Measurements from ENCODE around the gene ITPR1.

Gene ITPR1

DNA sequence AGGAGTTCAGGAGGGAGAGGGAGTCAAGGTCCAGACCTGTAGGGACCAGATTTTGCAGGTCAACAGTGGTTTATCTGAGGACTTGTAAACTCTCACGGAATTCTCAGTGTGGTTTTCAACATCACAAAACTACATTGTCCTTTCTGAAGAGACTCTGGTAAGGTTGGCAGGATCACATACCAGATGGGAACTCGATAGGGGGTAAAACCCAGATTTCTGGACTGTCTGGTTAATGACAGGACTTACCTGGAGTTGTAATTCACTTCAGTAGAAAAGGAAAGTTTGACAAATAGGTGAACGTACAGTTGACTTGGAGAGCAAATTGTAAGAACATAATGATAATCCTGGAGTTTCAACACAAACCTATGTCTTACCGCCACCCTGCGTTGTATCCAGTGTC is 5.3 kb downstream of the ITPR1 start:
- no peak overlapping the region for H3K27ac ChIP-seq (ENCODE audit: insufficient read depth, low read length, poor library complexity, severe bottlenecking)
- peaks cover 13% of the 10 kb centered on the region for H3K4me1 ChIP-seq (ENCODE audit: control insufficient read depth, insufficient read depth, low read length, poor library complexity, severe bottlenecking)

DNA sequence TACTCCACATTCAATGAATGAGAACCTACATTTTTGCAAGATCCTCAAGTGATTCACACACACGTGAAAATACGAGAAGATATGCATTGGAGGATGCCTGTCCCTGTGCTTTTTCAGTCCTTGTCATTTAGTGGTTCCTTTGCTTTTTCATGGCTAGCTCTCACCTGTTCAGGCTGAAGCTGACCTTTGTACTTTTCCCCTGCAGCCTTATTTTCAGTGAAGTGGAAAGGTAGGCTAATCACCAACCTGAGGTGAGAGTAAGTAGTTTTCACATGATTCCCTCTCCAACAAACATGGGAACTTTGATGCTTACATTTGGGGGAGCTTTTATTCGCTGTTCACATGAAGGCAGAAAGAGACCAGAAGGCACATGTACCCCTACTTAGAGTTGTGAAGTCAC is 8.3 kb downstream of the ITPR1 start:
- H3K4me3 ChIP-seq (ENCODE audit: insufficient read depth, low read depth, low read length, poor library complexity, severe bottlenecking), result no peak overlapping the region
- DNase-seq, result no peak
- no peak overlapping the region for H3K27ac ChIP-seq (ENCODE audit: insufficient read depth, low read length, poor library complexity, severe bottlenecking)
- H3K9me3 ChIP-seq (ENCODE audit: control insufficient read depth, low read length), result no peaks in the 10 kb centered on the region
- H3K36me3 ChIP-seq (ENCODE audit: control insufficient read depth, insufficient read depth, low read length), result peaks cover 17% of the 10 kb centered on the region
- H3K4me1 ChIP-seq (ENCODE audit: control insufficient read depth, insufficient read depth, low read length, poor library complexity, severe bottlenecking), result no peaks in the 10 kb centered on the region
- no peaks in the 10 kb centered on the region for H3K27me3 ChIP-seq (replicated peaks; ENCODE audit: control insufficient read depth, insufficient read depth, low read length, poor library complexity, severe bottlenecking)

More for the DNA sequence above, 5.3 kb downstream of the ITPR1 start:
- Histone ChIP-seq H3K4me3 (ENCODE audit: insufficient read depth, low read depth, low read length, poor library complexity, severe bottlenecking) (no peak overlapping the region), H3K36me3 (ENCODE audit: control insufficient read depth, insufficient read depth, low read length) (peaks cover 17% of the 10 kb centered on the region), H3K27me3 (replicated peaks; ENCODE audit: control insufficient read depth, insufficient read depth, low read length, poor library complexity, severe bottlenecking) (no peaks in the 10 kb centered on the region), H3K9me3 (ENCODE audit: control insufficient read depth, low read length) (no peaks in the 10 kb centered on the region)
- no peak for DNase-seq

DNA sequence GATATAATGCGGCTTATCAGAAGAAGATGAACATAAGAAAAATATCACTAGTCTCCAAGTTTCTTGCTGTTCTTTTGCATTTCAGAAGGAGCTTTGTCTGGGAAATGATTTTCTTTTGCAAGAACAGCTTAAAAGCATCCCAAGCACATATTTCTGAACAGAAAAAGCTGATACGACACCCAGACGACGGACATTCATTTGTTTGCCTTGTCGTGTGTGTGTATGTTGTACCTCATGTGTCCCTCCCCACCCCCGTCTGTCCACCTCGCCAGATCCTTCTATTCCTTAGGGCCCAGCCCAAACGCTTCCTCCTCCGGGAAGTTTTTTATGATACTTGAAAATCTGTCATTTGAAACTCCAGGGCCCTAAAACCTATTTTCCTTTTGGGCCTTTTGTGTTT is 8.8 kb downstream of the ITPR1 start:
- H3K27ac ChIP-seq (ENCODE audit: insufficient read depth, low read length, poor library complexity, severe bottlenecking), result no peak overlapping the region
- no peak overlapping the region for H3K4me3 ChIP-seq (ENCODE audit: insufficient read depth, low read depth, low read length, poor library complexity, severe bottlenecking)
- peaks cover 17% of the 10 kb centered on the region for H3K36me3 ChIP-seq (ENCODE audit: control insufficient read depth, insufficient read depth, low read length)
- DNase-seq, result no peak
- H3K27me3 ChIP-seq (replicated peaks; ENCODE audit: control insufficient read depth, insufficient read depth, low read length, poor library complexity, severe bottlenecking), result no peaks in the 10 kb centered on the region
- no peaks in the 10 kb centered on the region for H3K4me1 ChIP-seq (ENCODE audit: control insufficient read depth, insufficient read depth, low read length, poor library complexity, severe bottlenecking)
- no peaks in the 10 kb centered on the region for H3K9me3 ChIP-seq (ENCODE audit: control insufficient read depth, low read length)

DNA sequence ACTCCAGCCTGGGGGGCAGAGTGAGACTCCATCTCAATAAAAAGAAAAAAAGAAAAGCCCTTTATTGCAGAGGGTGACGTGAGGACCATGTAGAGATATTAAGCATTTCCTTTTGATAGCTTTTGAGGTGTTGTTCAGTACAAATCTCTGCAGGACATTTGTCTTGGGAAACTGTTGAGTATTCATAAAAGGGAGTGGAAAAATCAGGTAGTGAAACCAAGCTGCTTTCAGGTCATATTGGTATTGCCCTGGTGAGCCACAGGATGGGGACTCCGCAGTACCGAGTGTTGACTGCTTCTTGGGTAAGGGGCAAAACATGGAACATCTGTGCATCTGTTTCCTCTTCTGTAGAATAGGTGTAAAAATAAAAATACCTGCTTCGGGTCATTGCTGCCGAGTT is 9.9 kb downstream of the ITPR1 start:
- H3K4me1 ChIP-seq (ENCODE audit: control insufficient read depth, insufficient read depth, low read length, poor library complexity, severe bottlenecking), result no peaks in the 10 kb centered on the region
- H3K27ac ChIP-seq (ENCODE audit: insufficient read depth, low read length, poor library complexity, severe bottlenecking), result no peak overlapping the region
- peaks cover 17% of the 10 kb centered on the region for H3K36me3 ChIP-seq (ENCODE audit: control insufficient read depth, insufficient read depth, low read length)
- DNase-seq, result no peak
- H3K27me3 ChIP-seq (replicated peaks; ENCODE audit: control insufficient read depth, insufficient read depth, low read length, poor library complexity, severe bottlenecking), result no peaks in the 10 kb centered on the region
- no peak overlapping the region for H3K4me3 ChIP-seq (ENCODE audit: insufficient read depth, low read depth, low read length, poor library complexity, severe bottlenecking)
- no peaks in the 10 kb centered on the region for H3K9me3 ChIP-seq (ENCODE audit: control insufficient read depth, low read length)

DNA sequence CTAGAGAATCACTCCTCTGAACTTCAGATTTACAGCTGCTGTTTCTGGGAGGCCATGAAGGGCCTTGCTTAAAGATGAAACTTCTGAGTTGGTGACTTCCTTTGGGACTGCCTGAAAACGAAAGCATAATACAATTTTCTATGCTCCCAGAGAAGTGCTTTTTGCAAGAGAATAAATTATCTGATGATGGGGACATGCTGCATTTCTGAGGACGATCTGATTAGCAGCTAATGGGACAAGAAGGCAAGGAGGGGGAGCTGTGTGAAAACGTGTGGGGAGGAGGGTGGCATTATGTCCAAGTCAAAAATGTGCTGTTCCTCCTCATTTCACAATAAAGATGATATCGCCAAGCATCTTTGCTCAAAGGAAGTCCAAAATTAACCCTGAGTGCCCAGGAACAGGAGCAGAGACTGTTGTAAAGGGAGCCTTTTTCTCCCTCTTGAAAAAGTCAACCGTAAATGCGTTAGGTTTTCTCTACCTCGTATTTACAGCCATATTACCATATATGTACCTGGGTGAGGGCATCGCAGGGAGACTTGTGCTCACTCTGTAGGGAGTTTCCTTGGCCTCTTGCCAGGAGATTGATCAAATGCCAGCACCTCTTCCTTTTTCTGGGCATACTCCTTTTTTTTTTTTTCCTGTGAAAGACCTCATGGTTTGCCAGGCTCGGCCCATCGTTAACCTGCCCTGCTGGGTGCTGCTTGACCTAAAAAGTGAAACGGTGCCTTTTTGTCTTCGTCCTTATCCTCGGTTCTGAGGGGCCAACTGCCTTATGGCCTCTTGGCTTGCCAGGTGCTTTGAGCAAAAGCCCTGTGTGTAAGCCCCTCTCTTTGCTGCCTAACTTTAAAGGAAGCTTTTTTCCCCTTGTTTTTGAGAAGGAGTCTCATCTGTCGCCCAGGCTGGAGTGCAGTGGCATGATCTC is 11.5 kb downstream of the ITPR1 start:
- peak overlapping the region; percentile 46 for H3K4me3 ChIP-seq (ENCODE audit: insufficient read depth, low read depth, low read length, poor library complexity, severe bottlenecking)
- peak in 1 of 3 donors; percentile 27 for DNase-seq
- H3K27ac ChIP-seq (ENCODE audit: insufficient read depth, low read length, poor library complexity, severe bottlenecking), result peak overlapping the region; percentile 73
- peaks cover 9% of the 10 kb centered on the region for H3K36me3 ChIP-seq (ENCODE audit: control insufficient read depth, insufficient read depth, low read length)
- no peaks in the 10 kb centered on the region for H3K27me3 ChIP-seq (replicated peaks; ENCODE audit: control insufficient read depth, insufficient read depth, low read length, poor library complexity, severe bottlenecking)
- no peaks in the 10 kb centered on the region for H3K9me3 ChIP-seq (ENCODE audit: control insufficient read depth, low read length)
- no peaks in the 10 kb centered on the region for H3K4me1 ChIP-seq (ENCODE audit: control insufficient read depth, insufficient read depth, low read length, poor library complexity, severe bottlenecking)

DNA sequence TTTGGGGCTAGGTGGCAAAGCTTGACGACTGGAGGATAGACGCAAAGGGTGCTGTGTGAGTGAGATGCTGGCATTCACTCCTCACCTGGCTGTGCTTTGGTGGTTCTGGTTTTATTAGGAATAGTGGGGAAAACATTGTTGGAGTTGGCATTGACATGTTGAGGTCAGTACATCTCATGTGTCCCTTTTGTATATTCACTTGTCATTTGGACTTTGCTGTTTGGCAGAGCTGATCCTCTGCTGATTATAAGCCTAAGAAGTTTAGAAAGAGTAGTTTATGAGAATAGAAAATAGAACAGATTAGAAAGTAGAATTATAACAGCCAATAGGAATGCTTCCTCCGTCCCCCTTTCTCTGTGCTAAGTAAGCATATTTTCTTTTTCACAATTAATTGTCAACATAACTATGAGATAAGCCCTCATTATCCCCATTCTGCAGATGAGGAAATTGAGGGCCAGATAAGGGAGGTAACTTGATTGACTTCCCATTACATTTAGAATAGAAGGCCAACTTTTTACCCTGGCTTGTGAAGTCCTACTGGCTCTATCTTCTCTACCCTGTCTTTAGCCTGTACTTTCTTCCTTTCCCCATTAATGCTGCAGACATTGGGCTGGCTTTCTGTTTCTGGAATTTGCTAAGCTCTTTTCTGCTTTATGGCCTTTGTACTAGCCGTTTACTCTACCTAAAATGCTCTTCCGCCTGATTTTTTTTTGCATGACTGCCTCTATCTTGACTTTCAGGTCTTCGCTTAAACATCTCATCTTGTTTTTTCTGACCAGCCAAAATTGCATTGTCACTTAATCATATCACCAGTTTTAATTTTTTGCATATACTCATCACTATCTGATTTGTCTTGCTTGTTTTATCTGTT is 12.8 kb downstream of the ITPR1 start:
- Histone ChIP-seq H3K27me3 (replicated peaks; ENCODE audit: control insufficient read depth, insufficient read depth, low read length, poor library complexity, severe bottlenecking) (no peaks in the 10 kb centered on the region), H3K27ac (ENCODE audit: insufficient read depth, low read length, poor library complexity, severe bottlenecking) (no peak overlapping the region), H3K4me1 (ENCODE audit: control insufficient read depth, insufficient read depth, low read length, poor library complexity, severe bottlenecking) (no peaks in the 10 kb centered on the region), H3K36me3 (ENCODE audit: control insufficient read depth, insufficient read depth, low read length) (peaks cover 4% of the 10 kb centered on the region), H3K4me3 (ENCODE audit: insufficient read depth, low read depth, low read length, poor library complexity, severe bottlenecking) (no peak overlapping the region), H3K9me3 (ENCODE audit: control insufficient read depth, low read length) (no peaks in the 10 kb centered on the region)
- no peak for DNase-seq

DNA sequence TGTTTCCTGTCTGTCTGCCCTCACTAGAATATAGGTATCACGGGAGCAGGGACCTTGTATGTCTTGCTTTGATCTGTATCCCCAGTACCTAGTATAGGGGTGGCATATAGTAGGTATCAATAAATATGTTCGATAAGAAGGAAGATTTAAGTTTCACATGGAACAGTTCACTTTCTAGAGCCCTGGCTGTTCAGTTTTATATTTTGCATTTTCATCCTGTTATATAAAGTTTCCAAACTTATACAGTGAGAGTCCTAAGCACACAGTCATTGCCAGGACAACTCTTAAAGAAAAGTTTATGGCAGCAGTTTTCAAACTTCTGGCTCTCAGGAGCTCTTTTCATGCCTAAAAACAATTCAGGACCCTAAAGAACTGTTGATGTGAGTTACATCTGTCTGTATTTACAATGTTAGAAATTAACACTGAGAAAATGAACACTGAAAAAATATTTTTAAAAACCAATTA is 13.4 kb downstream of the ITPR1 start:
- Histone ChIP-seq H3K4me1 (ENCODE audit: control insufficient read depth, insufficient read depth, low read length, poor library complexity, severe bottlenecking) (no peaks in the 10 kb centered on the region), H3K9me3 (ENCODE audit: control insufficient read depth, low read length) (no peaks in the 10 kb centered on the region), H3K27ac (ENCODE audit: insufficient read depth, low read length, poor library complexity, severe bottlenecking) (no peak overlapping the region), H3K27me3 (replicated peaks; ENCODE audit: control insufficient read depth, insufficient read depth, low read length, poor library complexity, severe bottlenecking) (no peaks in the 10 kb centered on the region), H3K4me3 (ENCODE audit: insufficient read depth, low read depth, low read length, poor library complexity, severe bottlenecking) (no peak overlapping the region), H3K36me3 (ENCODE audit: control insufficient read depth, insufficient read depth, low read length) (no peaks in the 10 kb centered on the region)
- DNase-seq, result no peak

DNA sequence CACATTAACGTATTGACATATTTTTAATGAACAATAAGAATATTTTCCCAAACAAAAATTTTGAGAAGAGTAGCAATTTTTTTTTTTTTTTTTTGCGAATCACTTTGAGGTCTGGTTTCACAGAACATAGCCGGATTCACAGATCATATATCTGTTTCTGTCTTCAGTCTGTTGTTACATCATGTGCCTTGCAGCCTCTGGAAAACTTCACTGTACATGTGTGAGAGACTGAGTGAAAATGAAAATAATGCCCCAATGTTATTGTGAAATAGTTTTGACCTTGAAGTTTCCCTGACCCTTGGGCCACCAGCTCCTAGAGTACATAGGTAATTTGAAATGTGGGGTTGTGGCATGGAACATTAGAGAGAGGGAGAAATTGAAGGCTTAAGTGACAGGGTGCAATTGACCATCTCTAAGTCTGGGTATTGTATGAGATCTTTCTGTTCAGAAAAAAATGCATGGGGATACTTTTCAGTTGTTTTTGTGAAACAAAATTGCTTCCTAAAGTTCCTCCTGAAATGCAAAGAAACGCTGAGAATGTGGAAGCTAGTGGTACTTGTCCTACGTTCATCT is 14.0 kb downstream of the ITPR1 start:
- Histone ChIP-seq H3K4me3 (ENCODE audit: insufficient read depth, low read depth, low read length, poor library complexity, severe bottlenecking) (no peak overlapping the region), H3K27me3 (replicated peaks; ENCODE audit: control insufficient read depth, insufficient read depth, low read length, poor library complexity, severe bottlenecking) (no peaks in the 10 kb centered on the region), H3K4me1 (ENCODE audit: control insufficient read depth, insufficient read depth, low read length, poor library complexity, severe bottlenecking) (no peaks in the 10 kb centered on the region), H3K27ac (ENCODE audit: insufficient read depth, low read length, poor library complexity, severe bottlenecking) (no peak overlapping the region), H3K36me3 (ENCODE audit: control insufficient read depth, insufficient read depth, low read length) (no peaks in the 10 kb centered on the region), H3K9me3 (ENCODE audit: control insufficient read depth, low read length) (no peaks in the 10 kb centered on the region)
- no peak for DNase-seq

DNA sequence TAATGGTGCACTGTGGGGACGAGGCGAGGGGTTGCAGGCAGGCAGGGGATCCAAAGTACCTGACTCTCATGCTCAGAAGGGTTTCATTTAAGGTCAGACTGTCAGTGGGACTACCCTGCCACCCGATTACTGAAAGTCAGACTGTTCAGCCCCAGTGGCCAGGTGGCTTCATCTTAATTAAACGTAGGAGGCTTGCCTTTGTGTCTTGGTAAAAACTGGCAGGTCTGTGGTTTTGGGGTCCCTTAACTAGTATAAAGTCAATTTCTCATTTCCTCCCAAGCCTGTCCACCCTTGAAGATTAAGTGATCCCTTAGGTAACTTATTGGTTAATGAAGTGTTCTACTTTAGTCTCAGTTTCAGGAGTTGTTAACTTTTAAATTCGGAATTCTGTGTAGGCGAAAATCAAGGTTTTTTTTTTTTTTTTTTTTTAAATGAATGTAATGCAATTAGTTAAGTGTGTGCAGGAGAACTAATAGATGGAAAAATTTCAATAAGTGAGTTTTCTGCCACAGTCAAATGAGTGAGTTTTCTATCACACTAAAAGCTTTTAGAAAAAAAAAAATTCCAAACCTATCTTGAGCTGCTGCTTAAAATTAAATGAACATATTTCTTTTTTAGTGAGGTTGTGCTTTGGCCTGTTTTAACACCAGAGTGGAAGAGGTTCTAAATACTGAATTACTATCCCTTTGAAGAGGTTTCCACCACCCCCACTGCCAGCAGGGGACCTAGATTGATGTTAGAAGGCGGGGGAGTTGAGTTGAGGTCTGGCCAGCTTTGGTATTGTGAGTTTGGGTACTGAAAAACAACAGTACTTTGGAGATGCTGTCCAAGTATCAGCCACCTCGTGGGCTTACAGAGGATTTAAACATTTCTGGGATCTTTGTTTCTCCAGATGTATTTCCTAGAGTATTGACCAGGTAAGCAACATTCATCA is 15.2 kb downstream of the ITPR1 start:
- no peaks in the 10 kb centered on the region for H3K9me3 ChIP-seq (ENCODE audit: control insufficient read depth, low read length)
- no peaks in the 10 kb centered on the region for H3K27me3 ChIP-seq (replicated peaks; ENCODE audit: control insufficient read depth, insufficient read depth, low read length, poor library complexity, severe bottlenecking)
- H3K27ac ChIP-seq (ENCODE audit: insufficient read depth, low read length, poor library complexity, severe bottlenecking), result no peak overlapping the region
- DNase-seq, result no peak
- H3K4me1 ChIP-seq (ENCODE audit: control insufficient read depth, insufficient read depth, low read length, poor library complexity, severe bottlenecking), result no peaks in the 10 kb centered on the region
- no peak overlapping the region for H3K4me3 ChIP-seq (ENCODE audit: insufficient read depth, low read depth, low read length, poor library complexity, severe bottlenecking)
- H3K36me3 ChIP-seq (ENCODE audit: control insufficient read depth, insufficient read depth, low read length), result no peaks in the 10 kb centered on the region

Measured in effector memory CD4-positive, alpha-beta T cell (primary cell).